SK-N-SH treated with all-trans-retinoic acid at 6 μM for 48 hours (cell line): ENCODE data around the gene WFDC1.

Experiments used
- ATAC-seq: fragments of 200-7000 bp; cut with Tn5 transposase; 3 replicates; pipeline ENCODE4 v1.9.1; 2020; ENCODE audit warnings: mild to moderate bottlenecking, moderate library complexity
- ARNTL ChIP-seq: fragments of 450-650 bp; formaldehyde crosslinking; IDR thresholded peaks from 2 replicates; pipeline ENCODE4 v1.5.0; 2020; ENCODE audit warnings: low read depth, mild to moderate bottlenecking, moderate library complexity, borderline replicate concordance
- BACH2 ChIP-seq: fragments of 250-450 bp; sonication (Bioruptor Pico); IDR thresholded peaks from 2 replicates; pipeline ENCODE4 v1.9.0; 2021; ENCODE audit warnings: mild to moderate bottlenecking, borderline replicate concordance
- CREB5 ChIP-seq: fragments of 250-450 bp; sonication (Bioruptor Pico); IDR thresholded peaks from 2 replicates; pipeline ENCODE4 v1.5.1; 2020; ENCODE audit warnings: low read depth, mild to moderate bottlenecking, moderate library complexity
- CSDC2 ChIP-seq: fragments of 250-450 bp; sonication (Bioruptor Pico); IDR thresholded peaks from 2 replicates; pipeline ENCODE4 v1.5.0; 2020; ENCODE audit warnings: mild to moderate bottlenecking, moderate library complexity
- CSRNP3 ChIP-seq: fragments of 250-450 bp; sonication (Bioruptor Pico); IDR thresholded peaks from 2 replicates; pipeline ENCODE4 v1.5.1; 2021; ENCODE audit warnings: mild to moderate bottlenecking, moderate library complexity
- ESRRG ChIP-seq: fragments of 250-450 bp; sonication (Bioruptor Pico); IDR thresholded peaks from 2 replicates; pipeline ENCODE4 v1.6.1; 2021; ENCODE audit warnings: mild to moderate bottlenecking
- GLIS3 ChIP-seq: fragments of 250-450 bp; sonication (Bioruptor Pico); IDR thresholded peaks from 2 replicates; pipeline ENCODE4 v1.5.0; 2020; ENCODE audit warnings: mild to moderate bottlenecking, moderate library complexity
- ISL1 ChIP-seq: fragments of 250-450 bp; sonication (Bioruptor Pico); IDR thresholded peaks from 2 replicates; pipeline ENCODE4 v2.1.2; 2022; ENCODE audit warnings: mild to moderate bottlenecking, moderate library complexity
- OSR1 ChIP-seq: fragments of 250-450 bp; sonication (Bioruptor Pico); IDR thresholded peaks from 2 replicates; pipeline ENCODE4 v1.8.0; 2022; ENCODE audit warnings: moderate library complexity, mild to moderate bottlenecking, inconsistent platforms
- PATZ1 ChIP-seq: fragments of 250-450 bp; sonication (Bioruptor Pico); IDR thresholded peaks from 2 replicates; pipeline ENCODE4 v1.8.0; 2020; ENCODE audit warnings: mild to moderate bottlenecking, moderate library complexity, borderline replicate concordance
- POU6F1 ChIP-seq: fragments of 250-450 bp; sonication (Bioruptor Pico); IDR thresholded peaks from 2 replicates; pipeline ENCODE4 v1.8.0; 2021; ENCODE audit warnings: low read depth, mild to moderate bottlenecking, moderate library complexity, borderline replicate concordance
- PPARA ChIP-seq: fragments of 250-450 bp; sonication (Bioruptor Pico); IDR thresholded peaks from 2 replicates; pipeline ENCODE4 v1.5.0; 2020; ENCODE audit warnings: mild to moderate bottlenecking, borderline replicate concordance
- RARB ChIP-seq: fragments of 250-450 bp; sonication (Bioruptor Pico); IDR thresholded peaks from 2 replicates; pipeline ENCODE4 v1.8.0; 2021; ENCODE audit warnings: mild to moderate bottlenecking, moderate library complexity
- SNAI2 ChIP-seq: fragments of 250-450 bp; sonication (Bioruptor Pico); IDR thresholded peaks from 2 replicates; pipeline ENCODE4 v1.5.0; 2020; ENCODE audit warnings: mild to moderate bottlenecking, moderate library complexity
- TCF4 ChIP-seq: fragments of 250-450 bp; sonication (Bioruptor Pico); IDR thresholded peaks from 2 replicates; pipeline ENCODE4 v1.8.0; 2021; ENCODE audit warnings: mild to moderate bottlenecking, moderate library complexity, borderline replicate concordance
- ZFP3 ChIP-seq: fragments of 250-450 bp; sonication (Bioruptor Pico); IDR thresholded peaks from 2 replicates; pipeline ENCODE4 v1.5.0; 2020; ENCODE audit warnings: mild to moderate bottlenecking, moderate library complexity
- ZFP30 ChIP-seq: fragments of 450-650 bp; formaldehyde crosslinking; IDR thresholded peaks from 2 replicates; pipeline ENCODE4 v1.5.0; 2022; ENCODE audit warnings: mild to moderate bottlenecking, moderate library complexity
- ZNF70 ChIP-seq: fragments of 450-650 bp; formaldehyde crosslinking; IDR thresholded peaks from 2 replicates; pipeline ENCODE4 v1.5.0; 2020; ENCODE audit warnings: mild to moderate bottlenecking, moderate library complexity
- ZNF8 ChIP-seq: fragments of 450-650 bp; formaldehyde crosslinking; IDR thresholded peaks from 2 replicates; pipeline ENCODE4 v1.5.0; 2020; ENCODE audit warnings: mild to moderate bottlenecking, moderate library complexity
- TF ChIP-seq, protein P1 (sequence below): fragments of 250-450 bp; sonication (Bioruptor Pico); IDR thresholded peaks from 2 replicates; pipeline ENCODE4 v1.5.0; 2020; ENCODE audit warnings: mild to moderate bottlenecking, moderate library complexity

WFDC1 gene, protein sequence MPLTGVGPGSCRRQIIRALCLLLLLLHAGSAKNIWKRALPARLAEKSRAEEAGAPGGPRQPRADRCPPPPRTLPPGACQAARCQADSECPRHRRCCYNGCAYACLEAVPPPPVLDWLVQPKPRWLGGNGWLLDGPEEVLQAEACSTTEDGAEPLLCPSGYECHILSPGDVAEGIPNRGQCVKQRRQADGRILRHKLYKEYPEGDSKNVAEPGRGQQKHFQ

DNA sequence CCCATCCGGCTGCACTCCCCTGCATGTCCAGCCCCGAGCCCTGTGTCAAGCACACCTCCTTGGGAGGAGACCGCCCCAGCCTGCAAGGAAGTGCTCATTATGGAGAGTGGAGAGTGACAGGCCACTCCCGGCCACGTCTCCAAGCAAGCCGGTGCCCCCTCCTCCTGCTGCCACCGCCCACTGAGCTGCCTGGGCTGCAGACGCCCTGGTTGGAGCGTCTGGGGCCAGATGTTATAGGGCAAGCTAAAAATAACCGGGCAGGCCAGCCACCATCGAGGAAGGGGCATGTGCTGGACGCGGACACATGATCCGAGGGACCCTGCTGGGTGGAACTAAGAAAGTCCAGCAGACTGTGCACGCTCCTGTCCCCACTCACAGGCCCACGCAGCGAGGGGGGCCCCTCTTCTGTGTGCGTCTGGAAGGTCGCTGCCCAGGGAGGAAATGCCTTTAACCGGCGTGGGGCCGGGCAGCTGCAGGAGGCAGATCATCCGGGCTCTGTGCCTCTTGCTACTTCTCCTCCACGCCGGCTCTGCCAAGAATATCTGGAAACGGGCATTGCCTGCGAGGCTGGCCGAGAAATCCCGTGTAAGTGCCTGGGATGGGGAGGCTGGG, at the start of gene WFDC1:
Gene WFDC1 (plus strand): TSS at position 348 of the 612 bp plus-strand sequence. CDS start 94 bp downstream, at position 442.
- TF ChIP-seq PATZ1 (no peak), RARB (CRISPR knock-in tag) (no peak), ZNF8 (CRISPR knock-in tag) (no peak)
- peak; percentile 74 for ATAC-seq

DNA sequence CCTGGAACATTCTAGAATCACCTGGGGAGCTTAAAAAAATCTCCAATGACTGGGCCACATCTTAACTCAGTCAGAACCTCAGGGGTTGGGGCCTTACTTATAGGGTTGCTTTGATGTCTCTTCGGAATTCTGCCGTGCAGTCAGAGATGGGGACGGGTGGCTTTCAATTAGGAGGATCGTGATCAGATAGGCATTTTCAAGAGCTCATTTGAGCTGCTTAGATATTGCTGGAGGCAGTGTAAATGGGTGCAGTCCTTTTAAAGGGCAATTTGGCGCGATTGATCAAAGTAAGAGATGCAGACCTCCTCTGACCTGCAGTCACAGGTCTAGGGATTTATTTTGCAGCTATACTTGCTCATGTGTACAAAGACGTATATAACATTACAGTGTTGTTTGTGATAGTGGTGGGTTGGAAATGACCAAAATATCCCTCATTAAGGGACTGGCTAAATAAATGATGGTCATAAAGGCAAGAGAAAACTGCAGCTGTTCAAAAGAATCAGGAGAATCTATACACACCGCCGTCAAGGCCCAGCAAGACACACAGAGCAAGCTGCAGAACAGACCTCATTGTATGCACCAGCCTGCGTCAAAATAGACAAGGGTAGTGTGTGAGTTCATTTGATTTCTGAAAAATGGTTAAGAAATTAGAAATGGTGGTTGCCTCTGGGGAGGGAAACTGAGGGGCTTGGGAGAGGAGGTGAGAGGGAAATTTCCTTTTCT, 48.6 kb upstream of the WFDC1 start:
- ATAC-seq = no peak
- TF ChIP-seq PPARA (no peak), POU6F1 (CRISPR knock-in tag) (no peak), GLIS3 (CRISPR knock-in tag) (no peak)

DNA sequence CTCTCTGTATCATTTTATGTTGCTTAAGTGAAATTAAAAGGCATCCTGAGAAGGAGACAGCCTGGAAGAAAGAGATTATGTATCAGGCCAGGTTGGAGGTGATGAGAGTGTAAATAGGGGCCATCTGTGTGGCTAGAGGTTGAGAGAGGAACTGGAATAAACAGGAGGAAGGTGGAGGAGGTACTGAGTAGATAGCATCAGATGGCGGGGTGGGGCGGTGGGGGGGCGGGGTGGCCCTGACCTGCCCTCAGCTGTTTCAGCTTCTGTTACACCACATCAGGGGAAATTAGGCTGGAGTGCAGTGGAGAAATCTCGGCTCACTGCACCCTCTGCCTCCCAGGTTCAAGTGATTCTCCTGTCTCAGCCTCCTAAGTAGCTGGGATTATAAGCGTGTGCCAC, 48.0 kb upstream of the WFDC1 start:
- TF ChIP-seq ZFP3 (CRISPR knock-in tag) = no peak
- TF ChIP-seq ARNTL (CRISPR knock-in tag) = no peak
- TF ChIP-seq CSRNP3 (CRISPR knock-in tag) = no peak
- TF ChIP-seq OSR1 (CRISPR knock-in tag) = no peak
- TF ChIP-seq ESRRG (CRISPR knock-in tag) = no peak
- ATAC-seq = no peak

DNA sequence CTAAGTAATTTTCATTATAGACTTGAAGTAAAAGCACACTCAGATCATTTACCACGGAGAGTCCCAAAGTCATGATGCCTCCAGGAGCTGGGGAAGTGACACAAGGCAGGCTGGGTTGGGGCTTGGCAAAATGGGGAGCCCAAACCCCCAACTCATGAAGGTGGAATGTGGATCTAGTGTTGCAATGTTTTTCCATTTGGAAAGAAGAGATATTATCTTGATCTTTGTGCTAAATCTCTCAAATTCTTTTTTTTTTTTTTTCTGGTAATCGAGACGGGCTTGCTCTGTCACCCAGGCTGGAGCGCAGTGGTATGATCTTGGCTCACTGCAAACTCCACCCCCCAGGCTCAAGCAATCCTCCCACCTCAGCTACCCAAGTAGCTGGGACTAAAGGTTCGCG, 47.3 kb upstream of the WFDC1 start:
- no peak for ATAC-seq
- no peak for TF ChIP-seq ZNF8 (CRISPR knock-in tag)
- no peak for TF ChIP-seq ISL1 (CRISPR knock-in tag)
- TF ChIP-seq RARB (CRISPR knock-in tag) = no peak
- no peak for TF ChIP-seq CREB5 (CRISPR knock-in tag)
- no peak for TF ChIP-seq PPARA
- no peak for TF ChIP-seq TCF4 (CRISPR knock-in tag)
- TF ChIP-seq ZNF70 (CRISPR knock-in tag) = no peak
- no peak for TF ChIP-seq GLIS3 (CRISPR knock-in tag)
- TF ChIP-seq ESRRG (CRISPR knock-in tag) = no peak
- no peak for TF ChIP-seq BACH2 (CRISPR knock-in tag)
- no peak for TF ChIP-seq ARNTL (CRISPR knock-in tag)
- no peak for TF ChIP-seq SNAI2
- no peak for TF ChIP-seq POU6F1 (CRISPR knock-in tag)
- TF ChIP-seq OSR1 (CRISPR knock-in tag) = no peak
- TF ChIP-seq ZFP30 = no peak
- no peak for TF ChIP-seq ZFP3 (CRISPR knock-in tag)
- TF ChIP-seq, protein P1, sequence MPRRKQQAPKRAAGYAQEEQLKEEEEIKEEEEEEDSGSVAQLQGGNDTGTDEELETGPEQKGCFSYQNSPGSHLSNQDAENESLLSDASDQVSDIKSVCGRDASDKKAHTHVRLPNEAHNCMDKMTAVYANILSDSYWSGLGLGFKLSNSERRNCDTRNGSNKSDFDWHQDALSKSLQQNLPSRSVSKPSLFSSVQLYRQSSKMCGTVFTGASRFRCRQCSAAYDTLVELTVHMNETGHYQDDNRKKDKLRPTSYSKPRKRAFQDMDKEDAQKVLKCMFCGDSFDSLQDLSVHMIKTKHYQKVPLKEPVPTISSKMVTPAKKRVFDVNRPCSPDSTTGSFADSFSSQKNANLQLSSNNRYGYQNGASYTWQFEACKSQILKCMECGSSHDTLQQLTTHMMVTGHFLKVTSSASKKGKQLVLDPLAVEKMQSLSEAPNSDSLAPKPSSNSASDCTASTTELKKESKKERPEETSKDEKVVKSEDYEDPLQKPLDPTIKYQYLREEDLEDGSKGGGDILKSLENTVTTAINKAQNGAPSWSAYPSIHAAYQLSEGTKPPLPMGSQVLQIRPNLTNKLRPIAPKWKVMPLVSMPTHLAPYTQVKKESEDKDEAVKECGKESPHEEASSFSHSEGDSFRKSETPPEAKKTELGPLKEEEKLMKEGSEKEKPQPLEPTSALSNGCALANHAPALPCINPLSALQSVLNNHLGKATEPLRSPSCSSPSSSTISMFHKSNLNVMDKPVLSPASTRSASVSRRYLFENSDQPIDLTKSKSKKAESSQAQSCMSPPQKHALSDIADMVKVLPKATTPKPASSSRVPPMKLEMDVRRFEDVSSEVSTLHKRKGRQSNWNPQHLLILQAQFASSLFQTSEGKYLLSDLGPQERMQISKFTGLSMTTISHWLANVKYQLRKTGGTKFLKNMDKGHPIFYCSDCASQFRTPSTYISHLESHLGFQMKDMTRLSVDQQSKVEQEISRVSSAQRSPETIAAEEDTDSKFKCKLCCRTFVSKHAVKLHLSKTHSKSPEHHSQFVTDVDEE (CRISPR knock-in tag) = no peak
- TF ChIP-seq CSDC2 (CRISPR knock-in tag) = no peak
- no peak for TF ChIP-seq PATZ1
